Activated naive CD8-positive, alpha-beta T cell treated with anti-CD3 and anti-CD28 coated beads, Interleukin-2, amount 50 U/mL, for 24 hours (primary cell): ENCODE measurements around the gene DGCR2.
"Not testable (repeated sequence)": the region's sequence is repeated elsewhere in the genome, so short reads cannot be mapped to it uniquely, and the experiment has no call there.

Experiments used
- ATAC-seq: fragments of 150-1000 bp; cut with Tn5 transposase; one replicate; pipeline ENCODE4 v1.10.0; 2021
- DNase-seq: peaks from one replicate; pipeline ENCODE4 v3.0.0; 2021
- H3K27ac Mint-ChIP-seq: one replicate; pipeline ENCODE4 v1.8.0; 2021; ENCODE audit warnings: mild to moderate bottlenecking, mixed read lengths
- H3K27me3 Mint-ChIP-seq: one replicate; pipeline ENCODE4 v1.8.0; 2021; ENCODE audit warnings: mixed read lengths
- H3K36me3 Mint-ChIP-seq: one replicate; pipeline ENCODE4 v1.8.0; 2021; ENCODE audit warnings: low read depth, mixed read lengths
- H3K4me1 Mint-ChIP-seq: one replicate; pipeline ENCODE4 v1.8.0; 2021; ENCODE audit warnings: mixed read lengths
- H3K4me3 Mint-ChIP-seq: one replicate; pipeline ENCODE4 v1.8.0; 2021; ENCODE audit warnings: mild to moderate bottlenecking, moderate library complexity, mixed read lengths
- H3K9me3 Mint-ChIP-seq: one replicate; pipeline ENCODE4 v1.8.0; 2021; ENCODE audit warnings: mixed read lengths

DGCR2 gene

DNA sequence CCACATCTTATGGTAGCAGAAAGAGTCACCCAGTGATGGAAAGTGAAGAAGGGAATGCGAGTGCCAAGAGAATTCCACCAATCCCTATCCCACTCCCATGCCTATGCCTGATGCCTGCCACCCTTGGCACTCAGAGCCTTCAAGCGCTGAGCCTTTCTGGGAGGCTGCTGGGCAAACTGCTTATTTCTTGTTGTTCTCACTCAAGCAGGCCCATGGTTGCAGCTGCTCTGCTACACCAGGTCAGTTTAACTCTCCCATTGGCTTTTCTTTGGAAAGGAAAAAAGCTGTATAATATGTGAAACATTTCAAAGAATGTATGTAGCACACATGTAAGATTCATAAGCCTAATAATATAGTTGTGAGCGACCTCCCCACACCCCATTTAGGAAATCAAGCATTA is 41.4 kb downstream of the DGCR2 start:
- no peaks in the 10 kb centered on the region for H3K27me3 Mint-ChIP-seq
- H3K27ac Mint-ChIP-seq, result no peak overlapping the region
- peaks cover 14% of the 10 kb centered on the region for H3K36me3 Mint-ChIP-seq

DNA sequence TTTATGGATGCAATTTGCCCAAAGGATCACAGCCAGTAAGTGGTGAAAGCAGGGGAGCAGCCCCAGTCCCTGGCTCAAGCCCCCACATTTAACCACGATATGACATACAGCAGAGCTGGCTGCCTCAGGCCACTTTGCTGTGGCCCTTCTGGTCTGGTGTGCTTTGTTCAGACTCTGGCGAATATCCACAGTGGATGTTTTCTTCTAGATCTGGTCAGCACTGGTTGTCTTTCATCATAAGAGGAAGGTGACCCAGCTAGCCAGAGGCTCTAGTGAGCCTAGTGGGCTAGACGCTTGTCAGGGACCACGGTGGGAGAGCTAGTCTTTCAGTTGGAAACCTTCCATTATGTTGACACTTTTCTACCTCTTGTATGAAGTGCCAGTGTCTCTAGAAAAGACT is 42.5 kb downstream of the DGCR2 start:
- DNase-seq (no peak), ATAC-seq (no peak)
- Mint-ChIP-seq H3K27me3 (no peaks in the 10 kb centered on the region), H3K9me3 (no peaks in the 10 kb centered on the region), H3K27ac (no peak overlapping the region), H3K4me3 (no peak overlapping the region), H3K36me3 (peaks cover 10% of the 10 kb centered on the region), H3K4me1 (peaks cover 2% of the 10 kb centered on the region)

More for the DNA sequence above, 41.4 kb downstream of the DGCR2 start:
- Mint-ChIP-seq H3K4me3 (no peak overlapping the region), H3K4me1 (peaks cover 9% of the 10 kb centered on the region), H3K9me3 (no peaks in the 10 kb centered on the region)
- ATAC-seq (no peak), DNase-seq (no peak)

- no peak overlapping the region for H3K4me3 Mint-ChIP-seq
- no peaks in the 10 kb centered on the region for H3K27me3 Mint-ChIP-seq
- no peaks in the 10 kb centered on the region for H3K9me3 Mint-ChIP-seq
- no peak overlapping the region for H3K27ac Mint-ChIP-seq
- H3K4me1 Mint-ChIP-seq, result peaks cover 3% of the 10 kb centered on the region
- H3K36me3 Mint-ChIP-seq, result peaks cover 12% of the 10 kb centered on the region
- DNase-seq, result no peak
- ATAC-seq, result no peak
Measured at GRCh38 chr22:19075404-19075803, 46.8 kb downstream of the DGCR2 start.

DNA sequence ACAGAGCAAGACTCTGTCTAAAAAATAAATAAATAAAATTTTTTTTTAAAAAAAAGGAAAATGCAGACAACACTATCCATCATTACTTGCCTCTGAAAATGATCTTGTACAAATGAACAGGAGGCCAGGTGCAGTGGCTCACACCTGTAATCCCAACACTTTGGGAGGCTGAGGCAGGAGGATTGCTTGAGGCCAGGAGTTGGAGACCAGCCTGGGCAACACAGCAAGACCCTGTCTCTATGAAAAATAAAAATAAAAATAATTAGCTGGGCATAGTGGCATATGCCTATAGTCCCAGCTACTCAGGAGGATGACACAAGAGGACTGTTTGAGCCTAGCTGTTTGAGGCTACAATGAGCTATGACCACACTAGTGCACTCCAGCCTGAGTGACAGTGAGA is 49.4 kb downstream of the DGCR2 start:
- H3K4me1 Mint-ChIP-seq, result not testable (repeated sequence)

GRCh38 chr22:19070397-19071169 is 51.6 kb downstream of the DGCR2 start:
- DNase-seq, result no peak
- no peaks in the 10 kb centered on the region for H3K27me3 Mint-ChIP-seq
- ATAC-seq, result no peak
- H3K36me3 Mint-ChIP-seq, result peaks cover 11% of the 10 kb centered on the region
- H3K4me3 Mint-ChIP-seq, result no peak overlapping the region
- peaks cover 3% of the 10 kb centered on the region for H3K4me1 Mint-ChIP-seq
- H3K9me3 Mint-ChIP-seq, result no peaks in the 10 kb centered on the region
- no peak overlapping the region for H3K27ac Mint-ChIP-seq

More for the DNA sequence above, 49.4 kb downstream of the DGCR2 start:
- H3K27me3 Mint-ChIP-seq, ATAC-seq, DNase-seq, H3K27ac Mint-ChIP-seq, H3K4me3 Mint-ChIP-seq, H3K9me3 Mint-ChIP-seq: not testable (repeated sequence)
- peaks cover 12% of the 10 kb centered on the region for H3K36me3 Mint-ChIP-seq

DNA sequence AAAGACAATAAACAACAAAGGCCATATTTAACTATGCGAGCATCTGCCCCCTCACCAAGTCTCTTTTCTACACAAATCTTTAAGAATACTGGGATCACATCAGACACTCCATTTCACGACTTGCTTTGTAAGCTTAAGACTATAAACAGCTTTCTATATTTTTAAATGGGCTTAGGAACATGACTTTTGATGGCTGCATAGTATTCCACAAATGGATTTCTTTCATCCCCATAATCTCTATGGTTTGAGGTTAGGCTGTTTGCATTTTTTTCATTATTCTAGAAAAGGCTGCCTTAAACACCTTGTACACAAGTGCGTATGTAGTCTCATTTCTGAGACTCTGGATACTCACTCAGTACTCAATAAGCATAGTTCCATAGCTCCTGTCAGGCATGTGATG is 52.8 kb downstream of the DGCR2 start:
- DNase-seq, result no peak
- H3K27ac Mint-ChIP-seq, result no peak overlapping the region

DNA sequence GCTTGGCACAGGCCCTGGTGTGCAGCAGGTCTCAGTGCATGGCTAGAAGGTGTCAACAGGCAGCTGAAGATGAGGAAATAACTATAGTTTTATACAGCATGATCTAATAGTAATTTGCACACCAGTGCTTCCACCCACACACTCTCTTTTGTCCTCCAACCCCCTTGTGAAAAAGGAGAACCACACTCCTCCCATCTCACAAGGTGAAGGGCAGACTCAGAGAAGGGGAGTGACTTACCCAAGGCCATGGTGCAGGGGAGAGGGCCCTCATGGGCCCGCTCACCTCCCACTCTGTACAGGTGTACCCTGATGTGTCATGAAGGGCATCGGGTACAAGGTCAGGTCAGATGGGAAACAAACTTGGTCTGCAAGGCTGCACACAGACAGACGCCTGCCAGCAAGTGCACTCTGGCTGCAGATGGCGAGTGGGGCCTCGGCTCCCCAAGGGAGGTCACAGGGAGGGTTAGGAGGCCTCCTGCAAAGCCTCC is 53.4 kb downstream of the DGCR2 start:
- DNase-seq, result no peak
- peaks cover 12% of the 10 kb centered on the region for H3K36me3 Mint-ChIP-seq
- peaks cover 1% of the 10 kb centered on the region for H3K4me1 Mint-ChIP-seq
- no peak overlapping the region for H3K27ac Mint-ChIP-seq
- ATAC-seq, result no peak
- no peaks in the 10 kb centered on the region for H3K27me3 Mint-ChIP-seq
- H3K4me3 Mint-ChIP-seq, result no peak overlapping the region
- H3K9me3 Mint-ChIP-seq, result no peaks in the 10 kb centered on the region

More for the DNA sequence above, 52.8 kb downstream of the DGCR2 start:
- H3K4me1 Mint-ChIP-seq, result peaks cover 2% of the 10 kb centered on the region
- peaks cover 12% of the 10 kb centered on the region for H3K36me3 Mint-ChIP-seq
- H3K9me3 Mint-ChIP-seq, result no peaks in the 10 kb centered on the region
- H3K4me3 Mint-ChIP-seq, result no peak overlapping the region
- H3K27me3 Mint-ChIP-seq, result no peaks in the 10 kb centered on the region
- ATAC-seq, result no peak

GRCh38 chr22:19067696-19068348 is 54.4 kb downstream of the DGCR2 start:
- no peak overlapping the region for H3K4me3 Mint-ChIP-seq
- DNase-seq (no peak), ATAC-seq (no peak)
- H3K9me3 Mint-ChIP-seq, result no peaks in the 10 kb centered on the region
- no peaks in the 10 kb centered on the region for H3K27me3 Mint-ChIP-seq
- peaks cover 12% of the 10 kb centered on the region for H3K36me3 Mint-ChIP-seq
- H3K4me1 Mint-ChIP-seq, result no peaks in the 10 kb centered on the region
- no peak overlapping the region for H3K27ac Mint-ChIP-seq

GRCh38 chr22:19066531-19067271 is 55.5 kb downstream of the DGCR2 start:
- DNase-seq (no peak), ATAC-seq (no peak)
- H3K36me3 Mint-ChIP-seq, result peaks cover 13% of the 10 kb centered on the region
- H3K27ac Mint-ChIP-seq, result no peak overlapping the region
- no peak overlapping the region for H3K4me3 Mint-ChIP-seq
- H3K4me1 Mint-ChIP-seq, result no peaks in the 10 kb centered on the region
- H3K9me3 Mint-ChIP-seq, result no peaks in the 10 kb centered on the region
- H3K27me3 Mint-ChIP-seq, result no peaks in the 10 kb centered on the region

GRCh38 chr22:19065929-19066328 is 56.3 kb downstream of the DGCR2 start:
- peaks cover 7% of the 10 kb centered on the region for H3K36me3 Mint-ChIP-seq
- H3K4me3 Mint-ChIP-seq, result no peak overlapping the region
- H3K9me3 Mint-ChIP-seq, result no peaks in the 10 kb centered on the region
- no peak overlapping the region for H3K27ac Mint-ChIP-seq
- no peaks in the 10 kb centered on the region for H3K4me1 Mint-ChIP-seq
- no peak for ATAC-seq
- H3K27me3 Mint-ChIP-seq, result no peaks in the 10 kb centered on the region
- DNase-seq, result no peak

- Mint-ChIP-seq H3K36me3 (peaks cover 9% of the 10 kb centered on the region), H3K9me3 (no peaks in the 10 kb centered on the region)
Measured at GRCh38 chr22:19065298-19065859, 56.8 kb downstream of the DGCR2 start.

DNA sequence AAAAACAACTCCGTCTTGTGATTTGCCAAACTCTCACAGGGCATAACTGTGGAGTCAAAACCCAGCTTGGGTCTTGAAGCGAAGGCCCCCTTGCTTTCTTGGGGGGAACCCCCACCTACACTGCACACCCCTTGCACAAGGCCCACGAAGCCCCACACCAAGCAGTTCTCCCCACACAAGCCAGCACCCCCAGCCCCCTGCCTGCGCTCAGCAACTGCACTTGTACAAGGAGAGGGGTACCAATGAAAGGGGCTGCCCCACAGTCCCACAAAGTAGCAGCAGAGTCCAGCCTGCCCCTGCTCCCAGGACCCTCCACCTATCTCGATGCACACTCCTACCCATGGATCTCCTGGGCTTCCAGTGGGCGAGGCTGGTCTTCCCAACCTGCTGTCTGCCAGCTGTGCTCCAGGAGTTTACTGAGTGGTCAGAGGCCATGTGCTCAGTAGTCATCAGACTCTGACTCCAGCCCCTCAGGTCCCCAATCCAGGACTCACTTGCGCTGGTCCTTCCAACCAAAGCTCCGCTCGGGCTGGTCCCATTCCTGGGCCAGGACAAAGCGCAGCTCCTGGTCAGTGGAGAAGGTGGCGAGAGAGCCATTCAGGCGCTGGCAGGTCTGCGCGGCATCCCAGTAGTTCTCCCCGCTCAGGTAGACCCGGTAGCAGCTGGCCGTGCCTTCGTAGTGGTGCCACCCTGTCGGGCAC is 57.7 kb downstream of the DGCR2 start:
- Mint-ChIP-seq H3K4me1 (peaks cover 7% of the 10 kb centered on the region), H3K4me3 (no peak overlapping the region), H3K9me3 (no peaks in the 10 kb centered on the region), H3K27ac (no peak overlapping the region), H3K27me3 (no peaks in the 10 kb centered on the region), H3K36me3 (peaks cover 11% of the 10 kb centered on the region)
- ATAC-seq, result no peak
- no peak for DNase-seq

More at GRCh38 chr22:19065298-19065859, 56.8 kb downstream of the DGCR2 start:
- DNase-seq, result no peak
- Mint-ChIP-seq H3K4me1 (peaks cover 3% of the 10 kb centered on the region), H3K27ac (no peak overlapping the region), H3K4me3 (no peak overlapping the region), H3K27me3 (no peaks in the 10 kb centered on the region)
- no peak for ATAC-seq

GRCh38 chr22:19063581-19064353 is 58.4 kb downstream of the DGCR2 start:
- Mint-ChIP-seq H3K4me3 (no peak overlapping the region), H3K36me3 (peaks cover 11% of the 10 kb centered on the region), H3K4me1 (peaks cover 7% of the 10 kb centered on the region), H3K9me3 (no peaks in the 10 kb centered on the region), H3K27me3 (no peaks in the 10 kb centered on the region), H3K27ac (no peak overlapping the region)
- ATAC-seq, result no peak
- DNase-seq, result no peak
